ENCODE data around the gene USP17L12. TPM values are rescaled to one million over a fixed set of nuclear protein-coding genes. Genes with fewer than 3 reads are reported as not detected.
"Not testable (repeated sequence)": the region's sequence is repeated elsewhere in the genome, so short reads cannot be mapped to it uniquely, and the experiment has no call there.

USP17L12 gene, protein sequence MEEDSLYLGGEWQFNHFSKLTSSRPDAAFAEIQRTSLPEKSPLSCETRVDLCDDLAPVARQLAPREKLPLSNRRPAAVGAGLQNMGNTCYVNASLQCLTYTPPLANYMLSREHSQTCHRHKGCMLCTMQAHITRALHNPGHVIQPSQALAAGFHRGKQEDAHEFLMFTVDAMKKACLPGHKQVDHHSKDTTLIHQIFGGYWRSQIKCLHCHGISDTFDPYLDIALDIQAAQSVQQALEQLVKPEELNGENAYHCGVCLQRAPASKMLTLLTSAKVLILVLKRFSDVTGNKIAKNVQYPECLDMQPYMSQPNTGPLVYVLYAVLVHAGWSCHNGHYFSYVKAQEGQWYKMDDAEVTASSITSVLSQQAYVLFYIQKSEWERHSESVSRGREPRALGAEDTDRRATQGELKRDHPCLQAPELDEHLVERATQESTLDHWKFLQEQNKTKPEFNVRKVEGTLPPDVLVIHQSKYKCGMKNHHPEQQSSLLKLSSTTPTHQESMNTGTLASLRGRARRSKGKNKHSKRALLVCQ
- total RNA-seq, result not detected

DNA sequence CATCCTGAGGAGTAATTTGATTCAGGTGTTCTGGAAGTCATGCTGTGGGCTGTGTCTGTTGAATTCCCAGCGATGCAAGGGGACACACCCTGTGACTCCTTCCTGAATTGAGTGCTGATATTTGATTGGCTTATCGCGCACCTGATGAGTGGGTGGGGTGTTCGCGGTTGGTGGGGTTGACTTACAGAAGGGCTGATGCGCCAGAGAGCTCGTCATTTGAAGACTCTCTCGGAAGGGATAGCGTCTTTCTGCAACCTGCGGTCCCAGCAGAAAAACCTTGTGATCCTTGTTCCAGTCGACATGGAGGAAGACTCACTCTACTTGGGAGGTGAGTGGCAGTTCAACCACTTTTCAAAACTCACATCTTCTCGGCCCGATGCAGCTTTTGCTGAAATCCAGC, at the start of gene USP17L12:
Gene USP17L12 (plus strand): TSS at position 301 of the 400 bp plus-strand sequence. CDS start 0 bp downstream, at position 301.
- not testable (repeated sequence) for H3K9me3 ChIP-seq (ENCODE audit: control insufficient read depth in 3 of 3, low read length in 3 of 3); H3K4me3 ChIP-seq (ENCODE audit: low read length in 3 of 3); H3K27ac ChIP-seq (ENCODE audit: low read depth, low read length); H3K4me1 ChIP-seq (ENCODE audit: control insufficient read depth in 3 of 3, insufficient read depth in 3 of 3, low read length in 3 of 3); H3K36me3 ChIP-seq (ENCODE audit: control insufficient read depth in 3 of 3, insufficient read depth in 3 of 3, low read length in 3 of 3); H3K9ac ChIP-seq (ENCODE audit: low read depth in 1 of 3, low read length in 3 of 3); H3K27me3 ChIP-seq (ENCODE audit: control insufficient read depth in 3 of 3, insufficient read depth in 3 of 3, low read length in 3 of 3)

- H3K9me3 ChIP-seq (ENCODE audit: control insufficient read depth in 3 of 3, low read length in 3 of 3); H3K27ac ChIP-seq (ENCODE audit: low read depth, low read length); H3K27me3 ChIP-seq (ENCODE audit: control insufficient read depth in 3 of 3, insufficient read depth in 3 of 3, low read length in 3 of 3); H3K4me1 ChIP-seq (ENCODE audit: control insufficient read depth in 3 of 3, insufficient read depth in 3 of 3, low read length in 3 of 3); H3K9ac ChIP-seq (ENCODE audit: low read depth in 1 of 3, low read length in 3 of 3); H3K4me3 ChIP-seq (ENCODE audit: low read length in 3 of 3); H3K36me3 ChIP-seq (ENCODE audit: control insufficient read depth in 3 of 3, insufficient read depth in 3 of 3, low read length in 3 of 3): not testable (repeated sequence)
Measured at GRCh38 chr4:9210357-9210756, 9.6 kb upstream of the USP17L12 start, which contains the start of gene USP17L10. USP17L10 (plus strand) TSS chr4:9210657; CDS start chr4:9210657, 0 bp downstream.

- not testable (repeated sequence) for H3K9me3 ChIP-seq (ENCODE audit: control insufficient read depth in 3 of 3, low read length in 3 of 3)
Measured at GRCh38 chr4:9214701-9215100, 5.3 kb upstream of the USP17L12 start.

GRCh38 chr4:9215105-9215504, 4.8 kb upstream of the USP17L12 start, which contains the start of gene USP17L11:
USP17L11 (plus strand) TSS chr4:9215405; CDS start chr4:9215405, 0 bp downstream.
- not testable (repeated sequence) for H3K27ac ChIP-seq (ENCODE audit: low read depth, low read length); H3K27me3 ChIP-seq (ENCODE audit: control insufficient read depth in 3 of 3, insufficient read depth in 3 of 3, low read length in 3 of 3); H3K9me3 ChIP-seq (ENCODE audit: control insufficient read depth in 3 of 3, low read length in 3 of 3); H3K4me3 ChIP-seq (ENCODE audit: low read length in 3 of 3); H3K36me3 ChIP-seq (ENCODE audit: control insufficient read depth in 3 of 3, insufficient read depth in 3 of 3, low read length in 3 of 3); H3K9ac ChIP-seq (ENCODE audit: low read depth in 1 of 3, low read length in 3 of 3); H3K4me1 ChIP-seq (ENCODE audit: control insufficient read depth in 3 of 3, insufficient read depth in 3 of 3, low read length in 3 of 3)

More at GRCh38 chr4:9214701-9215100, 5.3 kb upstream of the USP17L12 start:
- H3K27me3 ChIP-seq (ENCODE audit: control insufficient read depth in 3 of 3, insufficient read depth in 3 of 3, low read length in 3 of 3); H3K36me3 ChIP-seq (ENCODE audit: control insufficient read depth in 3 of 3, insufficient read depth in 3 of 3, low read length in 3 of 3); H3K4me3 ChIP-seq (ENCODE audit: low read length in 3 of 3); H3K4me1 ChIP-seq (ENCODE audit: control insufficient read depth in 3 of 3, insufficient read depth in 3 of 3, low read length in 3 of 3); H3K9ac ChIP-seq (ENCODE audit: low read depth in 1 of 3, low read length in 3 of 3); H3K27ac ChIP-seq (ENCODE audit: low read depth, low read length): not testable (repeated sequence)

DNA sequence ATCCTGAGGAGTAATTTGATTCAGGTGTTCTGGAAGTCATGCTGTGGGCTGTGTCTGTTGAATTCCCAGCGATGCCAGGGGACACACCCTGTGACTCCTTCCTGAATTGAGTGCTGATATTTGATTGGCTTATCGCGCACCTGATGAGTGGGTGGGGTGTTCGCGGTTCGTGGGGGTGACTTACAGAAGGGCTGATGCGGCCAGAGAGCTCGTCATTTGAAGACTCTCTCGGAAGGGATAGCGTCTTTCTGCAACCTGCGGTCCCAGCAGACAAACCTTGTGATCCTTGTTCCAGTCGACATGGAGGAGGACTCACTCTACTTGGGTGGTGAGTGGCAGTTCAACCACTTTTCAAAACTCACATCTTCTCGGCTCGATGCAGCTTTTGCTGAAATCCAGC, 4.6 kb downstream of the USP17L12 start, which contains the start of gene USP17L13:
Gene USP17L13 (plus strand): TSS at position 301 of the 400 bp plus-strand sequence. CDS start 0 bp downstream, at position 301.
- not testable (repeated sequence) for H3K4me3 ChIP-seq (ENCODE audit: low read length in 3 of 3); H3K27ac ChIP-seq (ENCODE audit: low read depth, low read length); H3K9ac ChIP-seq (ENCODE audit: low read depth in 1 of 3, low read length in 3 of 3); H3K9me3 ChIP-seq (ENCODE audit: control insufficient read depth in 3 of 3, low read length in 3 of 3); H3K27me3 ChIP-seq (ENCODE audit: control insufficient read depth in 3 of 3, insufficient read depth in 3 of 3, low read length in 3 of 3); H3K36me3 ChIP-seq (ENCODE audit: control insufficient read depth in 3 of 3, insufficient read depth in 3 of 3, low read length in 3 of 3); H3K4me1 ChIP-seq (ENCODE audit: control insufficient read depth in 3 of 3, insufficient read depth in 3 of 3, low read length in 3 of 3)

DNA sequence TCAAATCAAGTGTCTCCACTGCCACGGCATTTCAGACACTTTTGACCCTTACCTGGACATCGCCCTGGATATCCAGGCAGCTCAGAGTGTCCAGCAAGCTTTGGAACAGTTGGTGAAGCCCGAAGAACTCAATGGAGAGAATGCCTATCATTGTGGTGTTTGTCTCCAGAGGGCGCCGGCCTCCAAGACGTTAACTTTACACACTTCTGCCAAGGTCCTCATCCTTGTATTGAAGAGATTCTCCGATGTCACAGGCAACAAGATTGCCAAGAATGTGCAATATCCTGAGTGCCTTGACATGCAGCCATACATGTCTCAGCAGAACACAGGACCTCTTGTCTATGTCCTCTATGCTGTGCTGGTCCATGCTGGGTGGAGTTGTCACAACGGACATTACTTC, 10.3 kb downstream of the USP17L12 start:
- not testable (repeated sequence) for H3K9ac ChIP-seq (ENCODE audit: low read depth in 1 of 3, low read length in 3 of 3); H3K27ac ChIP-seq (ENCODE audit: low read depth, low read length); H3K4me1 ChIP-seq (ENCODE audit: control insufficient read depth in 3 of 3, insufficient read depth in 3 of 3, low read length in 3 of 3); H3K9me3 ChIP-seq (ENCODE audit: control insufficient read depth in 3 of 3, low read length in 3 of 3); H3K36me3 ChIP-seq (ENCODE audit: control insufficient read depth in 3 of 3, insufficient read depth in 3 of 3, low read length in 3 of 3); H3K4me3 ChIP-seq (ENCODE audit: low read length in 3 of 3); H3K27me3 ChIP-seq (ENCODE audit: control insufficient read depth in 3 of 3, insufficient read depth in 3 of 3, low read length in 3 of 3)

DNA sequence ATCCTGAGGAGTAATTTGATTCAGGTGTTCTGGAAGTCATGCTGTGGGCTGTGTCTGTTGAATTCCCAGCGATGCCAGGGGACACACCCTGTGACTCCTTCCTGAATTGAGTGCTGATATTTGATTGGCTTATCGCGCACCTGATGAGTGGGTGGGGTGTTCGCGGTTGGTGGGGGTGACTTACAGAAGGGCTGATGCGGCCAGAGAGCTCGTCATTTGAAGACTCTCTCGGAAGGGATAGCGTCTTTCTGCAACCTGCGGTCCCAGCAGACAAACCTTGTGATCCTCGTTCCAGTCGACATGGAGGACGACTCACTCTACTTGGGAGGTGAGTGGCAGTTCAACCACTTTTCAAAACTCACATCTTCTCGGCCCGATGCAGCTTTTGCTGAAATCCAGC, 14.1 kb downstream of the USP17L12 start, which contains the start of gene USP17L15:
Gene USP17L15 (plus strand): TSS at position 301 of the 400 bp plus-strand sequence. CDS start 0 bp downstream, at position 301.
- H3K4me3 ChIP-seq (ENCODE audit: low read length in 3 of 3); H3K27ac ChIP-seq (ENCODE audit: low read depth, low read length); H3K36me3 ChIP-seq (ENCODE audit: control insufficient read depth in 3 of 3, insufficient read depth in 3 of 3, low read length in 3 of 3); H3K9me3 ChIP-seq (ENCODE audit: control insufficient read depth in 3 of 3, low read length in 3 of 3); H3K9ac ChIP-seq (ENCODE audit: low read depth in 1 of 3, low read length in 3 of 3); H3K27me3 ChIP-seq (ENCODE audit: control insufficient read depth in 3 of 3, insufficient read depth in 3 of 3, low read length in 3 of 3); H3K4me1 ChIP-seq (ENCODE audit: control insufficient read depth in 3 of 3, insufficient read depth in 3 of 3, low read length in 3 of 3): not testable (repeated sequence)

DNA sequence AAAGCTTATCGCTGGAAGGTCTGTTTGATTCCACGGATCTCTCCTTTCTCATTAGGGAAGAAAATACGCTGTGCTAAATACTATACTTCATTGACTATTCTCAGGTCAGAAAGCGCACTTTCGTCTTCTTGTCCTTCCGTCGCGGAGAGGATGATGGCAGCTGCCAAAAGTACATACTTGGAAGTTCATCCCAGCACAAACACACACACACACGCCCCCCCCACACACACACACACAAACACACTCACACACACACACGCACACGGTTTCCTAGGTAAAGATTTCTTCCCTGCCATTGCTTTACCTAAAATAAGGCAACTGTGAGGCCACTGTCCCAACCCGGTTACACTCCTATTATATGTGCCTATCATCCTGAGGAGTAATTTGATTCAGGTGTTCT, 18.5 kb downstream of the USP17L12 start:
- H3K9ac ChIP-seq (ENCODE audit: low read depth in 1 of 3, low read length in 3 of 3); H3K4me1 ChIP-seq (ENCODE audit: control insufficient read depth in 3 of 3, insufficient read depth in 3 of 3, low read length in 3 of 3); H3K27ac ChIP-seq (ENCODE audit: low read depth, low read length); H3K36me3 ChIP-seq (ENCODE audit: control insufficient read depth in 3 of 3, insufficient read depth in 3 of 3, low read length in 3 of 3); H3K27me3 ChIP-seq (ENCODE audit: control insufficient read depth in 3 of 3, insufficient read depth in 3 of 3, low read length in 3 of 3); H3K4me3 ChIP-seq (ENCODE audit: low read length in 3 of 3); H3K9me3 ChIP-seq (ENCODE audit: control insufficient read depth in 3 of 3, low read length in 3 of 3): not testable (repeated sequence)

- not testable (repeated sequence) for H3K36me3 ChIP-seq (ENCODE audit: control insufficient read depth in 3 of 3, insufficient read depth in 3 of 3, low read length in 3 of 3); H3K27me3 ChIP-seq (ENCODE audit: control insufficient read depth in 3 of 3, insufficient read depth in 3 of 3, low read length in 3 of 3); H3K4me3 ChIP-seq (ENCODE audit: low read length in 3 of 3); H3K9ac ChIP-seq (ENCODE audit: low read depth in 1 of 3, low read length in 3 of 3); H3K27ac ChIP-seq (ENCODE audit: low read depth, low read length); H3K9me3 ChIP-seq (ENCODE audit: control insufficient read depth in 3 of 3, low read length in 3 of 3); H3K4me1 ChIP-seq (ENCODE audit: control insufficient read depth in 3 of 3, insufficient read depth in 3 of 3, low read length in 3 of 3)
Measured at GRCh38 chr4:9243579-9243978, 23.6 kb downstream of the USP17L12 start, which contains the start of gene USP17L17. USP17L17 (plus strand) TSS chr4:9243879; CDS start chr4:9243879, 0 bp downstream.

DNA sequence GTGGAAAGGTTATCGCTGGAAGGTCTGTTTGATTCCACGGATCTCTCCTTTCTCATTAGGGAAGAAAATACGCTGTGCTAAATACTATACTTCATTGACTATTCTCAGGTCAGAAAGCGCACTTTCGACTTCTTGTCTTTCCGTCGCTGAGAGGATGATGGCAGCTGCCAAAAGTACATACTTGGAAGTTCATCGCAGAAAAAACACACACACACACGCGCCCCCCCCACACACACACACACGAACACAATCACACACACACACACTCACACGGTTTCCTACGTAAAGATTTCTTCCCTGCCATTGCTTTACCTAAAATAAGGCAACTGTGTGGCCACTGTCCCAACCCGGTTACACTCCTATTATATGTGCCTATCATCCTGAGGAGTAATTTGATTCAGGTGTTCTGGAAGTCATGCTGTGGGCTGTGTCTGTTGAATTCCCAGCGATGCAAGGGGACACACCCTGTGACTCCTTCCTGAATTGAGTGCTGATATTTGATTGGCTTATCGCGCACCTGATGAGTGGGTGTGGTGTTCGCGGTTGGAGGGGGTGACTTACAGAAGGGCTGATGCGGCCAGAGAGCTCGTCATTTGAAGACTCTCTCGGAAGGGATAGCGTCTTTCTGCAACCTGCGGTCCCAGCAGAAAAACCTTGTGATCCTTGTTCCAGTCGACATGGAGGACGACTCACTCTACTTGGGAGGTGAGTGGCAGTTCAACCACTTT, 28.2 kb downstream of the USP17L12 start, which contains the start of gene USP17L18:
Gene USP17L18 (plus strand): TSS at position 678 of the 728 bp plus-strand sequence. CDS start 0 bp downstream, at position 678.
- not testable (repeated sequence) for H3K36me3 ChIP-seq (ENCODE audit: control insufficient read depth in 3 of 3, insufficient read depth in 3 of 3, low read length in 3 of 3); H3K27ac ChIP-seq (ENCODE audit: low read depth, low read length); H3K4me3 ChIP-seq (ENCODE audit: low read length in 3 of 3)

More for the DNA sequence above, 28.2 kb downstream of the USP17L12 start, which contains the start of gene USP17L18:
- not testable (repeated sequence) for H3K9ac ChIP-seq (ENCODE audit: low read depth in 1 of 3, low read length in 3 of 3); H3K9me3 ChIP-seq (ENCODE audit: control insufficient read depth in 3 of 3, low read length in 3 of 3); H3K4me1 ChIP-seq (ENCODE audit: control insufficient read depth in 3 of 3, insufficient read depth in 3 of 3, low read length in 3 of 3); H3K27me3 ChIP-seq (ENCODE audit: control insufficient read depth in 3 of 3, insufficient read depth in 3 of 3, low read length in 3 of 3)

Measured in skeletal muscle tissue (tissue), 4 donors.